ENCODE results near the gene CWC22.
"Not testable (repeated sequence)": the region's sequence is repeated elsewhere in the genome, so short reads cannot be mapped to it uniquely, and the experiment has no call there.

The CWC22 gene

GRCh38 chr2:180002198-180002770 is 4.8 kb downstream of the CWC22 start:
- DNase-seq, result no peak

DNA sequence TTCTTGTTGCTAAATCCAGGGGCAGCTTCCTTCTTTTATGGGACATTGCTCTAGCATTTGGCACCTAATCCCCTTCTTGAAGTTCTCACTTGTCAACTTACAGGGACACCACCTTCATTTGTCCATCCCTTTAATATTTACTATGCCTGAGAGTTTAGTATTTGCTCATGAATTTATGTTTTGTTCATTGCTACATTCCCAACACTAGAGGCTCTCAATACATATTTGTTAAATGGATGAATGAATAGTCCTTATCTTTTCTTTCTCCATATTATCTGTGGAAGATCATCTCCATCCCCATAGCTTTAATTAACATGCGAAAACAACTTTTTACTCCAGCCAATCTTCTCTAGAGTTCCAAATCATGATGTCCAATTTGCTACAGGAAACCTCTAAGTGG is 5.4 kb downstream of the CWC22 start:
- no peak for DNase-seq

- no peak for DNase-seq
Measured at GRCh38 chr2:180000434-180000833, 6.7 kb downstream of the CWC22 start.

- DNase-seq, result no peak
Measured at GRCh38 chr2:179999000-179999399, 8.1 kb downstream of the CWC22 start.

GRCh38 chr2:179995741-179996515 is 11.2 kb downstream of the CWC22 start:
- no peak for DNase-seq

- DNase-seq, result no peak
Measured at GRCh38 chr2:179991344-179991743, 15.8 kb downstream of the CWC22 start.

DNA sequence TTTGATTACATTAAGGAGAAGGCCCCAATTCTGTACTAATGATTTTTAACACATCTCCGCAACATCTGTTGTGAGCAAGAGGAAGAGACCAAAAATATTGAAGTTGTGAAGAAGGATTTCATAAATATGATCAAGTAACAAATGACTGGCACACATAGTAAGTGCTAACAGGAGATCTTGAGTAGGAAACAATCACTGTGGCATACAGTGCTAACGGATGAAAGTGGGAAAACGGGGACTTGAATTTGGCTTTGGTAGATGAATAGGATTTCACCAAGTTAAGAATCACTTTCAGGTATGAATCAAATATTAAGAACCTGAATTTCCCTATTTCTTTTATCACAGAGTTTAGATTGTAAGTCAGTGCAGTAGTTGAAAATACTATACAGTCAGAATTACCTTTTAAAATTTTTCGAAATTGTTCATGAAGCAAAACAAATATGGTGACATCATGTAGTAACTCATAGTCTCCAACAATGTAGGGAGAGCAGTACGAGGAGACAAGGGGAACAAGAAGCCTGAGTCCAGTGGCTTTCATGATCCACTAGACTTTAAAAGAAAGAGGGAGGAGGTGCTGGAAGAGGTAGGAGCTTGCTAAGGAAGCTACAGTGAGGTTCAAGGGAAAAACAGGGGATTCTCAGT is 16.3 kb downstream of the CWC22 start:
- no peak for DNase-seq

DNA sequence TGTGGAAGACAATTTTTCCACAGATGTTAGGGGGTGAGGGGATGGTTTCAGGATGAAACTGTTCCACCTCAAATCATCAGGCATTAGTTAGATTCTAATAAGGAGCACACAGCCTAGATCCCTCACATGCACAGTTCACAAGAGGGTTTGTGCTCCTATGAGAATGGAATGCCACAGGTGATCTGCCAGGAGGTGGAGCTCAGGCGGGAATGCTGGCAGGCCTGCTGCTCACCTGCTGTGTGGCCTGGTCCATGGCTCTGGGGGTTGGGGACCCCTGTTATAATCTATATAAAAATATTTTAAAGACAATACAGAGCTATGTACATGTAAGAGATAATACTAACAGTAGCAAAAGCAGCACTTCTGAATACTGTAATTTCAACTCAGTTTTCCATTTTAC is 19.2 kb downstream of the CWC22 start:
- DNase-seq, result no peak

DNA sequence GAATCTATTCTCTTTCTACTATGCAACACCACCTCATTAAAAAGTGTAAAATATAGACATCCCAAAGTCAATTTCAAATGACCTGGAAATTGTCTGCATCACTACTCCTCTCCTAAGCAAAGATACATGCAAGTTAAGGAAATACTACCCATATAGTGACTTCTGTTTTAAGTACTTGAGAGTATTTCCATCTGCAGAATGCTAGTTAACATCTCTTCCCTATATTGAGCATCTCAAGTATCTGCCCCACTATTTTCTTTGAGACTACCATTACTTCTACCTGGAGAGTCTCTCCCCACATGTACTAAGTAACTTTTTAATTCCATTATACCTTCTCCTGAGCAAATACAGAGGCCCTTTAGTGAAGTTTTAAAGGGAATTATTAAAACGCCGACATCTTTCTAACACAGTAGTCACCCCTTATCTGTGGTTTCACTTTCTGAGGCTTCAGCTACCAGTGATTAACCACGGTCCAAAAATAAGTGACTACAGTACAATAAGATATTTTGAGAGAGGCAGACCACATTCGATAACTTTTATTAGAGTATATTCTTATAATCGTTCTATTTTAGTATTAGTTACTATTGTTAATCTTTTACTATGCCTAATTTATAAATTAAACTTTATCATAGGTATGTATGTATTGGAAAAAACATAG is 21.8 kb downstream of the CWC22 start:
- DNase-seq, result no peak

GRCh38 chr2:179983250-179983932 is 23.7 kb downstream of the CWC22 start:
- DNase-seq, result no peak

DNA sequence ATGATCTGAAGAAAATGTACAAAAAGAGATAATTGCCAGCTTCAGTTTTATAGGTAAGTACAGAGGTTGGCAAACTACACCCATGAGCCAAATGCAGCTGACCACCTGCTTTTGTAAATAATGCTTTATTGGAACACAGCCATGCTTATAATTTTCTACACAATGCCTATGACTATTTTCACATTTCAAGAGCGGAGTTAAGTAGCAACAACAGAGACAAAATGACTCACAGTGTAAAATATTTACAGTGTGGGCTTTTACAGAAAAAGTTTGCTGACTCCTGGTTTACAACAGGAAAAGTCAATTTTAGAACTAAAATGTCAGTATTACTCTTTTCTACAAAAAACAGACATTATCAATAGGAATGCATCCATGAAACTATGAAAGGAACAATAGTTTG is 26.0 kb downstream of the CWC22 start:
- no peak for DNase-seq

DNA sequence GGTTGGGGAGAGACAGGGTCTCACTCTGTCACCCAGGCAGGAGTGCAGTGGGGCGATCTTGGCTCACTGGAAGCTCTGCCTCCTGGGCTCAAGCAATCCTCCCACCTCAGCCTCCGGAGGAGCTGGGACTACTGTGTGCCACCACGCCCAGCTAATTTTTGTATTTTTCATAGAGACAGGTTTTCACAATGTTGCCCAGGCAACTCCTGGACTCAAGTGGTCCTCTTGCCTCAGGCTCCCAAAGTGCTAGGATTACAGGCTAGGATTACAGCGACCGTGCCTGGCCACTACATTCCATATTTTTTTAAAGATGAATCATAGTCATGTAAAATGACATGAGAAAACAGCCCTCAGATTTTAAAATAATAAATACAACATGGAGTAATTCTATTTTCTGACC is 32.3 kb downstream of the CWC22 start:
- DNase-seq, result no peak

- no peak for DNase-seq
Measured at GRCh38 chr2:179966778-179967394, 40.2 kb downstream of the CWC22 start.

DNA sequence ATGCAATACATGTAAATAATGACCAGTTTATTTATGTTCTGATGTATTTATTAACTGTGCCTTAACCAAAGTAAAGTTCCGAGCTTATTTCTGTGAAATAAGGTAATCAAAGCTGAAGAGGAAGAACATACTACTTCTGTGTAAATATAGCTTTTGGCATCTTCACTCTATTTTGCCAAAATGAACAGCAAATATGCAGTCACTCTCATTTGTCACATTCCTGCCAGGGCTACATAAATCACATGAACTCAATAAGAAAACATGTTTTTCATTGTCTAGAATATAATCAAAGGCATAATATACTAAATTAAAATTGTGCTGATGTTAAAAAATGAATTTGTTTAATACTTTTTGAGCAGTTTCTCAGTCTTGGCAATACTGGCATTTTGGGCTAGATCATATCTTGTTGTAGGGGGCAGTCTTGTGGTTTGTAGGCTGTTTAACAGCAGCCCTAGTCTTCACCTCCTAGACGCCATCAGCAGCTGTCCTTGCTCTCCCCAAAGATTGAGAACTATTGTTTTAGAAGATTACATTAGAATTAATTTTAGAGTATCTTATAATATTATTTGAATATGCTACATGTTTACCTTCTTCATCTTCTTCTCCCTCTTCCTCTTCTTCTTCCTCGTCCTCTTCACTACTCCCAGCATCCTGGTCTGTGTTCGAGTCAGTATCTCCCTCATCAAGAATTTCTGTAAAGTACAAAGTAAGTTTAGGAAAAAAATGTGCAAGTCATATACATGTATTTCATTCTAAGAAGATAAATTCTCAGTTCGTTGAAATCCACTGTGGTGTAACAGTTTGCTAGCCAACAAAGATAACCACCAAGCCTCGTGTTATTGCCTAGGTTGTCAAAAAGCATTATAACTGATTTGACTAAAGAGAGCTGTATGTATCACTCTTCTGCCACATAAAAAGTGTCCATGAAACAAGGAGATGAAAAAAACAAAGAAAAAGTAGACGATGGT is 41.5 kb downstream of the CWC22 start:
- no peak for DNase-seq

- no peak for DNase-seq
Measured at GRCh38 chr2:179963626-179964025, 43.5 kb downstream of the CWC22 start.

GRCh38 chr2:179958251-179958650 is 48.8 kb downstream of the CWC22 start:
- not testable (repeated sequence) for DNase-seq

DNA sequence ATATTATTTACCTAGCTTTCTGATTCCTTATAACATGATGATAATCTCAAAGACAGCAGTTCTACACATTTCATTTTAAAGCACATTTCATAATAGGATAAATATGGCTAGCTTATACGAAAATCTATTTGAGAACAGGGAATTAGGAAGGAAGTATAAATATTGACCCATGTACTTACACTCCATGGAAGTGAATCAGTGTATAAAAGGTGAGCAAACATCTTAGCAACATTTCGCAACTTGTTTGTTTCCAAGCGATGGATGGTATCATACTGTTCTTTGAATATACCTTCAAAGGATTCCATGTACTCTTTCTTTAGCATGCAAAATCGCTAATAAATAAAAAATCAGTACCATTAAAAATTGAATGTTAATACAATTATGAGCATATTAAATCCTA is 53.1 kb downstream of the CWC22 start:
- no peak for DNase-seq

DNA sequence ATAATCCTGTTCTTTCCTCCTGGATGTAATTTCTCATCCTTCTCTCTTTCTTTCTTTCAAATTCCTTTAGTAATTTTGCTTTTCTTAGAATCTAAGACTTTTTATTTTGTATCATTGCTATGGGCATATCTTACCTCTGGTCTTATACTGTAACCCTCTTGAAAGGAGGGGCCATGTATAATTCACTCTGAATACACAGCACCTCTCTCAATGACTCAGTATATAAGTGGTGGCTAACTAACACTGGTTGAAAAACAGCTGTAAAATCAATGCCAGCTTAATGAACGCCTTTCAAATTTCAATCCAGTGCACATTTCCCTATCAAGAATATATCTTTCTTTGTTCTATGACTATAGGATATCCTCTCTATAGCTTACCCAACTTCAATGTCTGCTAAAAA is 53.7 kb downstream of the CWC22 start:
- DNase-seq, result no peak

DNA sequence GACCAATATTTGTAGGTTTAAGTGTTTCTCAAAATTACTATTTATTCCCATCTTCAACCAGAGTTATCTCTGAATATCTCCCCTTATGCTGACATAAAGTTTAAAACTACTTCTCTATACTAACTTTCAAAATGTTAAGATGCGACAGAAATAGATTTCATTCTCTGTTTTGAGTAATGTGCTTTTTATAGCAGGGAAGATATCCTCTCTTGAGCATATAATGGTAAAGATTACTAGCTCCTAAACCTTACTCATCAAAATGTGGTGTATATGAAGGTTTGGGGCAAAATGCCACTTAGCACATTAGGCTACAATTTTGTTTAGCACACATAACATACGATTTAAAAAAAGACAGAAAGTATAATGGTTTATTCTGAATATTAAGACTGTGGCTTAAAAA is 54.4 kb downstream of the CWC22 start:
- no peak for DNase-seq

GRCh38 chr2:179951680-179952079 is 55.4 kb downstream of the CWC22 start:
- DNase-seq, result no peak

- no peak for DNase-seq
Measured at GRCh38 chr2:179950391-179950790, 56.7 kb downstream of the CWC22 start.

- no peak for DNase-seq
Measured at GRCh38 chr2:179949438-179949837, 57.7 kb downstream of the CWC22 start.
